ENCODE results near the gene HPN.
"Not testable (repeated sequence)": the region's sequence is repeated elsewhere in the genome, so short reads cannot be mapped to it uniquely, and the experiment has no call there.

HPN gene

GRCh38 chr19:35044317-35045117, 3.0 kb downstream of the HPN start:
- DNase-seq, result peak; percentile 8

DNA sequence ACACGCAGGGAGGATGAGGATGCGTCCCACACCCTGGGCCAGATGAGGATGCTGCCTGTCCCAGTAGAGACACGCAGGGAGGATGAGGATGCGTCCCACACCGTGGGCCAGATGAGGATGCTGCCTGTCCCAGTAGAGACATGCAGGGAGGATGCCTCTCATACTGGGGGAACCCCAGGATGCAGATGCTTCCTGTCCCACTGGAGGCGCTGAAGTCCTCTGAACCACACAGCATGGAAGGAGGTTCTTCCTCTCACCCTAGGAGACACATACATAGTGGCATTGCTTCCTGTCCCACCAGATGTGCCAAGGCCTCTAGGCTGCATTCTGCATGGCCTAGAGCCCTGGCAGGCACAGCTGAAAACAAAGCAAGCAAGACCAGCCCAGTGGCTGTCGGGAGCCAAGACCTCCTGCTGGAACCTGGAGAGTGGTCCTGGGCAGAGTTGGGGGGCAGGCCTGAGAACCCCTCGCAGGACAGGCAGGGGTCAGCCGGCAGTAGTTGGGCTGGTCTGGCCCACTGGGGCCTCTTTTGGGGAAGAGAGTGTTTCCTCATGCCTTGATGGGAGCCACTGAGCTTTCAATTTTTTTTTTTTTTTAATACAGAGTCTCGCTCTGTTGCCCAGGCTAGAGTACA, 4.3 kb downstream of the HPN start:
- DNase-seq, result no peak

- DNase-seq, result no peak
Observed at GRCh38 chr19:35046461-35046860, 4.9 kb downstream of the HPN start.

DNA sequence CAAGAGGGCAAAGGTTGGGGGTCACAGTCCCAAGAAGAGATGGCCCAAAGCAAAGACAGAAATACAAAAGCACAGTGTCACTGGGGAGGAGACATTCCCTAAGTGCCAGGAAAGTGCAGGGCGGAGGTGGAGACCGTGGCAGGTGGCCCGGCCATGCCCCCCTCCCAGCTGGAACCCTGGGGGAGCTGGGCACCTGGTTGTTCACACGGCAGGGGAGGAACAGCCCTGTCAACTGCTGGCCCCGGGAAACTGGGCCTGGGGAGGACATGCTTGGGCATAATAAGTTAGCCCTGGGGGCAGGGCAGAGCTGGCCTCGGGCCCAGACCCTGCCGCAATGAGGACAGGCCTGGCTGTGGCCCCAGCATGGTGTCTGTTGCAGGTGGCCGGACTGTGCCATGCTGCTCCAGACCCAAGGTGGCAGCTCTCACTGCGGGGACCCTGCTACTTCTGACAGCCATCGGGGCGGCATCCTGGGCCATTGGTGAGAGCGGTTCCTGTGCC, 7.4 kb downstream of the HPN start:
- peak; percentile 49 for DNase-seq

DNA sequence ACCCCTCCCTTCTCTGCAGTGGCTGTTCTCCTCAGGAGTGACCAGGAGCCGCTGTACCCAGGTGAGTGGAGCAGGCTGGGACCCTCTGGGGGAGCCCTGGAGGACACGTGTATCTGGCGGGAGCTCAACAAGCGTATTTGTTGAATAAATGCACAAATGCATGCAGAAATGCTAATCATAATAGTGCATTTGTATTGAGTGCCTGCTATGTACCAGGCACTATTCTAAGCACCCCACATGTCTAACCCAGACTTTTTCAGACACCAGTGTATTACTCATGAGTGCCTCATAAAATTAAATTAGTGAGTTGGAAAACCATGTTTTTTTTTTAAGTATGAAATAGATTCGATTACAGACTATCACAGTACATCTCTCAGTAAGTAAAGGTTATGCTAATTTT, 7.9 kb downstream of the HPN start:
- no peak for DNase-seq

- DNase-seq, result not testable (repeated sequence)
Observed at GRCh38 chr19:35050662-35051061, 9.1 kb downstream of the HPN start.

- not testable (repeated sequence) for DNase-seq
Observed at GRCh38 chr19:35051268-35051667, 9.7 kb downstream of the HPN start.

DNA sequence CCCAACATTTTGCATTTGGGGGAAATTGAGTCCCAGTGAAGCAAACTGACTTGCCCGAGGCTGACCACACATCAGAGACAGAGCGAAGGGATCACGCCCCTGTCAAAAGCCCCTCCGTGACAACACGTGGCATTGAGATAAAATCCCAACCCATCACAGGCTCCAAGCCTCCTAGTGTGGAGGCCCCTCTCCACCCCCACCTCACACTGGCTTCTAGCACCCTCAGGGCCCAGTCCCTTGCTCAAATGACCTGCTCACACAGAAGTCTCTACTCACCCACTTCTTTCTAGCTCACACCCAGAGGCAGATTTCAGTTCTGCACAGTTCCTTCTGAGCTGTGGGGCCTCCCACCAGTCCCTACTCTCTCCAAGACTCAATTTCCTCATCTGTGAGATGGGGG, 10.3 kb downstream of the HPN start:
- DNase-seq, result no peak

- DNase-seq, result no peak
Observed at GRCh38 chr19:35052599-35053190, 11.2 kb downstream of the HPN start.

GRCh38 chr19:35053667-35054293, 12.3 kb downstream of the HPN start:
- DNase-seq, result no peak

DNA sequence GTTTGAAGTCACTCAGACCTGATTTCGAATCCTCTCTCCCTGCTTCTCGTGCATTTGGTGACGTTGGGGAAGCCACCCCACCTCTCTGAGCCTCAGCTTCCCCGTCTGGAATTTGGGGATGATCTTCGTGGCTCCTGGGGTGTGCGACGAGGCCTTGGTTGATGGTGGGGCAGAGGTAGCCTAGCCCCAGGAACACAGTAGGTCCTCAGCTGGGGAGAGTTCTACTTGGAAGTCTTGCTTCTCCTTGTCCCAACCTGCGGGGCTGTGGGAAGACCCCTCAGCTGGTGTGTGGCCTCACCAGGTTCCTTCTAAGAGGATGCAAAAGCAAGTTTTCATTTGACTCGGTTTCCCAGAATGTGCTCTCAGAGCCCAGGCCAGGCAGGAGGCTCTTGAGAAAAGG, 13.1 kb downstream of the HPN start:
- DNase-seq, result no peak

- peak; percentile 18 for DNase-seq
Observed at GRCh38 chr19:35055715-35056179, 14.2 kb downstream of the HPN start.

GRCh38 chr19:35056513-35057063, 15.1 kb downstream of the HPN start:
- no peak for DNase-seq

DNA sequence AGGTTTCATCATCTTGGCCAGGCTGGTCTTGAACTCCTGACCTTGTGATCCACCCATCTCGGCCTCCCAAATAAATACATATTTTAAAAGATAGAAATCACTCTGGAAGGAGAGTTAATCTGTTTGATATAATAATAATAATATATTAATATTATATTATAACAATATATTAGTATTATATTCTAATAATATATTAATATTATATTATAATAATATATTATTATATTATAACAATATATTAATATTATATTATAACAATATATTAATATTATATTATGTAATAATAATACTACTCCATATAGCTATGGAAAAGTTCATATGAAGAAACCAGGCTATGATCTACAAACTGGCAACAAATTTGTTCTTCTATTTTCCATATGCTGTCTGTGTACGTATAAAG, 16.8 kb downstream of the HPN start:
- DNase-seq, result no peak

- DNase-seq, result no peak
Observed at GRCh38 chr19:35059006-35059798, 17.7 kb downstream of the HPN start.

DNA sequence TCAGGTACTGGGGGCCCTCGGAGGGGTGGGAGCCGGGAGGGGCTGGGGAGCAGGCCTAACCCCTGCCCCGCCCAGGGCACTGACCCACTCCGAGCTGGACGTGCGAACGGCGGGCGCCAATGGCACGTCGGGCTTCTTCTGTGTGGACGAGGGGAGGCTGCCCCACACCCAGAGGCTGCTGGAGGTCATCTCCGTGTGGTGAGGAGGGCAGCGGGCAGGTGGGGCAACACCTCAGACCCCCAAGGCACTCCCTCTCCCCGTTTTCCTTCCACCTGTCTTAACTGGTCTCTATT, 18.2 kb downstream of the HPN start:
- no peak for DNase-seq

DNA sequence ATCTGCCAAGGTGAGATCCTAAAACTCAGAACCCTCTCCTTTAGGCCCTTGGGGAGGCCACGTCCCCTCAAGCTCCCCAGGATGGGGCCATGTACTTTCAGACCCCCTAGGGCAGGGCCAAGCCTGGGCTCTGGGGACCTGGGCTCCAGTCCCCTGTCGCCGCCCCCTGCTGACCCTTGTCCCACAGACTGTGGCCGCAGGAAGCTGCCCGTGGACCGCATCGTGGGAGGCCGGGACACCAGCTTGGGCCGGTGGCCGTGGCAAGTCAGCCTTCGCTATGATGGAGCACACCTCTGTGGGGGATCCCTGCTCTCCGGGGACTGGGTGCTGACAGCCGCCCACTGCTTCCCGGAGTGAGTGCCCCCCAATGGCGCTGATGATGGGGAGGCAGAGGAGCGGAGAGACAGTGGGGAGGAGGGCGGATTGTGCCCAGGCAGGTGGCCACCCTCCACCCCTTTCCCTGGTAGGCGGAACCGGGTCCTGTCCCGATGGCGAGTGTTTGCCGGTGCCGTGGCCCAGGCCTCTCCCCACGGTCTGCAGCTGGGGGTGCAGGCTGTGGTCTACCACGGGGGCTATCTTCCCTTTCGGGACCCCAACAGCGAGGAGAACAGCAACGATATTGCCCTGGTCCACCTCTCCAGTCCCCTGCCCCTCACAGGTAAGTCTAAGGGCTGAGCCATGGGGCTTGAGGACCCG, 18.8 kb downstream of the HPN start:
- no peak for DNase-seq

DNA sequence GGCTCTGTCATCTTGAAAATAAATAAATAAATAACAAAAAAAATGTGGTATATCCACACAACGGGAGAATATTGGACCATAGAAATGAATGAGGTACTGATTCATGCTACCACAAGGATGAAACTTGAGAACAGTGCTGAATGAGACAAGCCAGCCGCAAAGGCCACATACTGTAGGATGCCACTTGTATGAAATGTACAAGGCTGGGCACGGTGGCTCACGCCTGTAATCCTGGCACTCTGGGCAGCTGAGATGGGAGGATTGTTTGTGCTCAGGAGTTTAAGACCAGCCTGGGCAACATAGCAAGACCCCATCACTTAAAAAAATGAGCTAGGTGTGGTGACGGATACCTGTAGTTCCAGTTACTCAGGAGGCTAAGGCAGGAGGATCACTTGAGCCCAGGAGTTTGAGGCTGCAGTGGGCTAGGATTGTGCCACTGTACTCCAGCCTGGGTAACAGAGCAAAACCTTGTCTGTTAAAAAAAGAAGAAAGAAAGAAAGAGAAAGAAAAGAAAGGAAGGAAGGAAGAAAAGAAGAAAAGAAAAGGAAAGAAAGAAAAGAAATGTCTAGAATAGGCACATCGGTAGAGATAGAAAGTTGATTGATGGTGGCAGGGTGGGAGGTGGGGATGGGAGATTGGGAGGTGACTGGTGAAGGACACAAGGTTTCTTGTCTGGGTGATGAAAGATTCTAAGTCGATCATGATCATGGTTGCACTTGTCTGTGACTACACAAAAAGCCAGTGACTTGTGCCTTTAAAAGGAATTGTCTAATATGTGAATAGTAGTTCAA, 20.3 kb downstream of the HPN start:
- no peak for DNase-seq

- no peak for DNase-seq
Observed at GRCh38 chr19:35062942-35063341, 21.4 kb downstream of the HPN start.

DNA sequence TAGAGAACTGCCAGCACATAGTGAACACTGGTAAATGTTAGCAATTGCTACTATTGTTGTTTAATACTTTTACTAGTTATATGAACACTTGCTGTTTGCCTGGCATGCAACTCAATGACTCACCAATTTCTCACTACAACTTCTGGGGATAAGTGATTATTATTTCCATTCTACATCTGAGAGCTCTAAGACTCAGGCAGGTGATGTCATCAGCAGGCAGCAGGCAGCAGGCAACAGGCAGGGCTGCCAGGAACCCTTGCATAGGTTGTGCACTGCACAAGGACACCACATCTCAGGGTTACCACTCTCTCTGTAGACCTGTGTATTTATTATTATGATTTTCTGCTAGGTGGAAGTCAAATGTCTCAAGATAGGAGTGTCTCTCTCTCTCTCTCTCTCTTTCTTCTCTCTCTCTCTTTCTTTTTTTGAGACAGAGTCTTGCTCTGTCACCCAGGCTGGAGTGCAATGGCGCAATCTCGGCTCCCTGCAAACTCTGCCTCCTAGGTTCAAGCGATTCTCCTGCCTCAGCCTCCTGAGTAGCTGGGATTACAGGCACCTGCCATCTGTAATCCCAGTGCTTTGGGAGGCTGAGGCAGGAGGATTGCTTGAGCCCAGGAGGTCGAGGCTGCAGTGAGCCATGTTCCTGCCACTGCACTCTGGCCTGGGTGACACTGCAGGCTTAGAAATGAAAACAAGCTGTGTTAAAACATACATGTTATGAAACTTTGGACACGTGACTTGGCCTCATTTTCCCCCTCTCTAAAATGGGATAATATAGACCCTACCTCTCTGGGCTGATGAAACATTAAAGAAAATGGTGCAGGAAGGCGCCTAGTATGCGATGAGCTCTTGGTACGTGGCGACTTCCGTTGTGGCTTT, 22.7 kb downstream of the HPN start:
- DNase-seq, result no peak
